GM04504 (cell line): Measurements from ENCODE around the gene CYP8B1.
"Not testable (repeated sequence)": the region's sequence is repeated elsewhere in the genome, so short reads cannot be mapped to it uniquely, and the experiment has no call there.

ENCODE experiments used
- DNase-seq: peaks from one replicate; pipeline ENCODE4 v3.0.0-alpha.2; 2012; ENCODE audit warnings: low read depth

CYP8B1 gene

GRCh38 chr3:42886294-42886822 is 10.7 kb upstream of the CYP8B1 start:
- no peak for DNase-seq

- no peak for DNase-seq
Measured at GRCh38 chr3:42884324-42884723, 8.6 kb upstream of the CYP8B1 start.

- not testable (repeated sequence) for DNase-seq
Measured at GRCh38 chr3:42883251-42883930, 7.7 kb upstream of the CYP8B1 start.

GRCh38 chr3:42880601-42881451 is 5.1 kb upstream of the CYP8B1 start:
- peak; percentile 47 for DNase-seq

GRCh38 chr3:42880183-42880582 is 4.5 kb upstream of the CYP8B1 start:
- no peak for DNase-seq

GRCh38 chr3:42877881-42878280 is 2.2 kb upstream of the CYP8B1 start:
- DNase-seq: no peak

GRCh38 chr3:42876940-42877720 is 1.5 kb upstream of the CYP8B1 start:
- no peak for DNase-seq

GRCh38 chr3:42876401-42876800 is 722 bp upstream of the CYP8B1 start:
- no peak for DNase-seq

- no peak for DNase-seq
Measured at GRCh38 chr3:42874749-42875148, 930 bp downstream of the CYP8B1 start.

- DNase-seq: no peak
Measured at GRCh38 chr3:42873221-42873982, 2.3 kb downstream of the CYP8B1 start.

- no peak for DNase-seq
Measured at GRCh38 chr3:42872718-42873117, 3.0 kb downstream of the CYP8B1 start.

- DNase-seq: no peak
Measured at GRCh38 chr3:42871592-42872196, 4.0 kb downstream of the CYP8B1 start.

- no peak for DNase-seq
Measured at GRCh38 chr3:42868841-42869240, 6.8 kb downstream of the CYP8B1 start.

GRCh38 chr3:42867138-42867537 is 8.5 kb downstream of the CYP8B1 start:
- no peak for DNase-seq

GRCh38 chr3:42865256-42865655 is 10.4 kb downstream of the CYP8B1 start:
- no peak for DNase-seq

GRCh38 chr3:42864321-42864950 is 11.2 kb downstream of the CYP8B1 start:
- DNase-seq: no peak

GRCh38 chr3:42856544-42856943 is 19.1 kb downstream of the CYP8B1 start:
- DNase-seq: no peak

- no peak for DNase-seq
Measured at GRCh38 chr3:42855547-42856380, 19.9 kb downstream of the CYP8B1 start.

- no peak for DNase-seq
Measured at GRCh38 chr3:42855219-42855546, 20.5 kb downstream of the CYP8B1 start.

- DNase-seq: no peak
Measured at GRCh38 chr3:42853739-42854302, 21.9 kb downstream of the CYP8B1 start.
